ENCODE results near the gene PCED1B.

GRCh38 chr12:47231456-47231855 is 152.0 kb downstream of the PCED1B start:
- TF ChIP-seq CTCF (IDR thresholded peaks at IDR 0.05; ENCODE audit: poor library complexity) = no peak
- TF ChIP-seq EZH2 (IDR thresholded peaks at IDR 0.05; ENCODE audit: borderline replicate concordance) = no peak
